Fibroblast of the aortic adventitia (primary cell): Measurements from ENCODE around the gene TNFSF9. TPM values are rescaled to one million over a fixed set of nuclear protein-coding genes. Genes with fewer than 3 reads are reported as not detected.

ENCODE experiments used
- DNase-seq: peaks from one replicate; pipeline ENCODE4 v3.0.0-alpha.2; 2010; ENCODE audit warnings: low read depth
- H3K4me3 ChIP-seq: 2 replicates; pipeline ENCODE4 v1.5.1; 2011; ENCODE audit warnings: low read depth, mild to moderate bottlenecking, control low read depth, low read length, moderate library complexity
- CTCF ChIP-seq: IDR thresholded peaks from 2 replicates; pipeline ENCODE4 v1.5.1; 2011; ENCODE audit warnings: mild to moderate bottlenecking, low read length, control low read depth, inconsistent platforms; ENCODE audit not compliant: insufficient read depth
- total RNA-seq: library from RNA; depleted of rRNA; stranded (reverse); fragments of >200 nt; gene quantifications from 2 replicates; pipeline ENCODE4 v1.2.3, GENCODE V29; 2012; ENCODE audit warnings: low replicate concordance

Gene TNFSF9
- total RNA-seq, 1 donor, result 2.6 TPM

DNA sequence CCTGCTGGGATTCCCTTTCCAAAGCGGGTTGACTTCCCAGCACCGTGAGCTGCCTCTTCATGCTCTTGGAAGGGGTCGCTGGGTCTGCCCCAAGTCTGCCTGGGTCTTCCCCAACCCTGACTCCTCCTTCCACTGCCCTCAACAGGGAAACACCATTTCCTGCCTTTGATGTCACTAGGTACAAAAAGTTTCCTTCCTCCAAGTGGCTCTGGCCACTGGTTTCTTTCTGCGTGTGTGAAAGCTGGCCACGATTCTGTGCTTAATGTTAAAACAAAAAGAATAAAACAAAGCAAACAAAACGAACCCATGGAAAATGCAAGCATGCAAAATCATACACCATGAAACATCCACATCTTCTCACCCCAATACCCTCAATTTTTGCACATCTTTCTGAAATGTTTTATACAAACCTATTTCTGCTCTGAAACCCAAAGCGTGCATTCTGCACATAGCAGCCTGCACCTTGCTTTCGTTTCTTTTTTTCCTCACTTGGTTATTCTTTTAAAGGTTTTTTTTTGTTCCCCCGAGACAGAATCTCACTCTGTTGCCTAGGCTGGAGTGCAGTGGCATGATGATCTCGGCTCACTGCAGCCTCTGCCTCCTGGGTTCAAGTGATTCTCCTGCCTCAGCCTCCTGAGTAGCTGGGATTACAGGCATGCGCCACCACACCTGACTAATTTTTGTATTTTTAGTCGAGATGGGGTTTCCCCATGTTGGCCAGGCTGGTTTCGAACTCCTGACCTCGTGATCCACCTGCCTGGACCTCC is 12.5 kb upstream of the TNFSF9 start:
- no peak for TF ChIP-seq CTCF
- no peak for DNase-seq

DNA sequence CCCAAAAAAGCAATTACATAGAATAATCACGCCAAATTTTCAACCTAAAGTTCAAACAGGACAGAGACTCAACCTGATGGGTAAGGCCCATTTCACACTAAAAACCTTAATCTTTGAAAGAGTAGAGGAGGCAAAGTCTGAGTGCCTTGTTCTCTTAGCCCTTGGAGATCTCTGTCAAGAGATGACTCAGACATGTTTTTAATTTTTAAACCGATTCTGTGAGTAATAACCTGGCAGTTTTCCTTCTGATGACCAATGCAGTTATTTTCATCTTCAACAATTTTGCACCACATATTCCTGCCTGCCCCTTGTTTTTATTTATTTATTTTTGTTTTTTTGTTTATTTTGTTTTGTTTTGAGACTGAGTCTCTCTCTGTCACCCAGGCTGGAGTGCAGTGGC is 11.5 kb upstream of the TNFSF9 start:
- TF ChIP-seq CTCF, result no peak
- H3K4me3 ChIP-seq, result no peak overlapping the region
- DNase-seq, result peak; percentile 88

More for the DNA sequence above, 12.5 kb upstream of the TNFSF9 start:
- H3K4me3 ChIP-seq, result no peak overlapping the region

DNA sequence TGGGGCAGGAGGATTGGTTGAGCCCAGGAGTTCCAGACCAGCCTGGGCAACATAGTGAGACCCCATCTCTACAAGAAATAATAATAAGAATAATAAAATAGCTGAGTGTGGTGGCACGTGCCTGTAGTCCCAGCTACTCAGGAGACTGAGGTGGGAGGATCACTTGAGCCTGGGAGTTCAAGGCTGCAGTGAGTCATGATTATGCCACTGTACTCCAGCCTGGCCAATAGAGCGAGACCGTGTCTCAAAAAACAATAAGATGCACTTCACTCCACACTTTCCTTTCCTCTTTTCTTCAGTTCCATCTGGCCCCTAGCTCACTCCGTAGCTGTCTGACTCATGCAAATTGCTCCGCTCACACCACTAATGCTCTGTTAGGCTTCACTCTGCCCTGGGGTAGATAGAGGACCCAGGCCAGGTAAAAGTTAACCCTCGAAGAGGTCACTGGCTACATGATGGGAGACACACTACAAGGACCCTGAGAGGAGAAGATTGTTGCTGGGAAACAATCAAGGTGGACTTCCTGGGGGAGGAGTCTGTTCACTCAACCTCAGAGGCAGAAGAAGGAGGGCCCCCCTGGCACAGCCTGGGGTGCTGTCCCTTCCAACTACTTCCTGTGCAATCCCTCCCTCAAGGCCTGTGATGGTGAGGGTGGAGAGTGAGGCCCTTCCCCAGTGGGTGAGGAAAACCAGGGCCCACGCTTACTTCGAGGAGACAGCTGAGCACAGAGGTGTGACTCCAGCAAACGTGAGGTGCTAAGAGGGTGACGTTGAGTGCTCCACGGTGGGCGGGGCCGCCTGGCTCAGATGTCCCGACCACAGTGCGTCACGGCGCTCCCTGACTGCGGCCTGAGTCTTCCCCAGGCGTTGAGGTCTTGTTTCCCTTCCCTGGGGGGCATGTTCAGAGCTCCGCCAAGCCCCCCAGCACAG is 8.8 kb upstream of the TNFSF9 start:
- DNase-seq, result peak; percentile 15
- H3K4me3 ChIP-seq, result no peak overlapping the region
- TF ChIP-seq CTCF, result no peak

GRCh38 chr19:6522712-6523111 is 8.1 kb upstream of the TNFSF9 start:
- DNase-seq, result no peak
- TF ChIP-seq CTCF, result no peak
- H3K4me3 ChIP-seq, result no peak overlapping the region

DNA sequence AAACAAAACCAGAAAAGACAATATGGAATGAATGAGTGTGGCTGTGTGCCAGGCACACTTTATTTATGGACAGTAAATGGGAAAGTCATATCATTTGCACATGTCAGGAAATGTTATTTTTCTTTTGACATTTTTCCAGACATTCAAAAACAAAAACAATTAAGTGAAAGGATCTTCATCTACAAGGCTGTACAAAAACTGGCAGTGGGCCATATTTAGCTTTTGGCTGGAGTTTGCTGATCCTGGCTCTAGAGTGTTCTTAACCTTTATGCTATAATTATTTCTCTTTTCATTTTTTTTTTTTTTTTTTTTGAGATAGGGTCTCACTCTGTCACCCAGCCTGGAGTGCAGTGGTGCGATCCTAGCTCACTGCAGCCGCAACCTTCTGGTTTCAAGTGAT is 6.5 kb upstream of the TNFSF9 start:
- no peak overlapping the region for H3K4me3 ChIP-seq
- no peak for TF ChIP-seq CTCF
- DNase-seq, result peak; percentile 9

- H3K4me3 ChIP-seq, result no peak overlapping the region
- DNase-seq, result no peak
- TF ChIP-seq CTCF, result no peak
These were observed 2.8 kb upstream of the TNFSF9 start for GRCh38 chr19:6527893-6528543.
